Measurements from ENCODE around the gene UCHL3. TPM values are rescaled to one million over a fixed set of nuclear protein-coding genes. Genes with fewer than 3 reads are reported as not detected.

UCHL3 gene
- polyA plus RNA-seq, 1 donor from 2014 or later, result 47.1 TPM

- Histone ChIP-seq H2AFZ (ENCODE audit: low read depth, low read length) (no peak overlapping the region), H3K4me3 (ENCODE audit: low read length) (no peak overlapping the region), H3F3A (ENCODE audit: insufficient read depth, low read length, poor library complexity, severe bottlenecking) (no peaks in the 10 kb centered on the region), H3K36me3 (ENCODE audit: insufficient read depth, low read length) (no peaks in the 10 kb centered on the region), H3K9me2 (ENCODE audit: insufficient read depth, low read length) (no peaks in the 10 kb centered on the region), H3K79me2 (replicated peaks; ENCODE audit: insufficient read depth, low read length) (no peaks in the 10 kb centered on the region), H4K20me1 (ENCODE audit: insufficient read depth) (no peaks in the 10 kb centered on the region), H3K4me2 (ENCODE audit: low read length) (no peak overlapping the region), H3K9me3 (ENCODE audit: low read length) (no peaks in the 10 kb centered on the region), H3K9ac (ENCODE audit: low read length) (no peak overlapping the region), H3K27me3 (ENCODE audit: insufficient read depth, low read depth, low read length) (no peaks in the 10 kb centered on the region), H3K27ac (ENCODE audit: low read length) (no peak overlapping the region)
- TF ChIP-seq EZH2 (IDR thresholded peaks at IDR 0.05; ENCODE audit: borderline replicate concordance, insufficient read depth, low read length, poor library complexity, severe bottlenecking), result no peak
- no peak for TF ChIP-seq REST (IDR thresholded peaks at IDR 0.05; ENCODE audit: borderline replicate concordance)
Measured at GRCh38 chr13:75610466-75610865, 60.9 kb downstream of the UCHL3 start.

GRCh38 chr13:75612354-75612753 is 62.8 kb downstream of the UCHL3 start:
- H3K9ac ChIP-seq (ENCODE audit: low read length), result no peak overlapping the region
- H3K27ac ChIP-seq (ENCODE audit: low read length), result no peak overlapping the region
- no peaks in the 10 kb centered on the region for H4K20me1 ChIP-seq (ENCODE audit: insufficient read depth)
- H3K9me3 ChIP-seq (ENCODE audit: low read length), result no peaks in the 10 kb centered on the region
- TF ChIP-seq MXI1 (conservative IDR thresholded peaks at IDR 0.05; ENCODE audit: poor library complexity, severe bottlenecking) (no peak), EP300 (conservative IDR thresholded peaks at IDR 0.05; ENCODE audit: poor library complexity, severe bottlenecking) (no peak), CTCF (IDR thresholded peaks at IDR 0.05; ENCODE audit: poor library complexity, severe bottlenecking) (no peak), RAD21 (conservative IDR thresholded peaks at IDR 0.05) (no peak), EZH2 (IDR thresholded peaks at IDR 0.05; ENCODE audit: borderline replicate concordance, insufficient read depth, low read length, poor library complexity, severe bottlenecking) (no peak), REST (IDR thresholded peaks at IDR 0.05; ENCODE audit: borderline replicate concordance) (no peak), POLR2AphosphoS5 (IDR thresholded peaks at IDR 0.05) (no peak), SMC3 (conservative IDR thresholded peaks at IDR 0.05; ENCODE audit: poor library complexity) (no peak), TAF1 (IDR thresholded peaks at IDR 0.05; ENCODE audit: low read depth) (no peak)
- no peak overlapping the region for H2AFZ ChIP-seq (ENCODE audit: low read depth, low read length)
- H3K9me2 ChIP-seq (ENCODE audit: insufficient read depth, low read length), result no peaks in the 10 kb centered on the region
- no peak overlapping the region for H3K4me3 ChIP-seq (ENCODE audit: low read length)
- H3K36me3 ChIP-seq (ENCODE audit: insufficient read depth, low read length), result no peaks in the 10 kb centered on the region
- H3K79me2 ChIP-seq (replicated peaks; ENCODE audit: insufficient read depth, low read length), result no peaks in the 10 kb centered on the region
- no peaks in the 10 kb centered on the region for H3K27me3 ChIP-seq (ENCODE audit: insufficient read depth, low read depth, low read length)
- no peaks in the 10 kb centered on the region for H3F3A ChIP-seq (ENCODE audit: insufficient read depth, low read length, poor library complexity, severe bottlenecking)
- no peak overlapping the region for H3K4me2 ChIP-seq (ENCODE audit: low read length)
